Camera-type eye (tissue), 1 donor: ENCODE results near the gene STMP1. TPM values are rescaled to one million over a fixed set of nuclear protein-coding genes. Genes with fewer than 3 reads are reported as not detected.

Experiments used
- total RNA-seq: library from RNA; depleted of rRNA; stranded (reverse); fragments of >200 nt; gene quantifications from one replicate; pipeline ENCODE4 v1.2.3, GENCODE V29; 2014

Gene STMP1
- 29.2 TPM for total RNA-seq

DNA sequence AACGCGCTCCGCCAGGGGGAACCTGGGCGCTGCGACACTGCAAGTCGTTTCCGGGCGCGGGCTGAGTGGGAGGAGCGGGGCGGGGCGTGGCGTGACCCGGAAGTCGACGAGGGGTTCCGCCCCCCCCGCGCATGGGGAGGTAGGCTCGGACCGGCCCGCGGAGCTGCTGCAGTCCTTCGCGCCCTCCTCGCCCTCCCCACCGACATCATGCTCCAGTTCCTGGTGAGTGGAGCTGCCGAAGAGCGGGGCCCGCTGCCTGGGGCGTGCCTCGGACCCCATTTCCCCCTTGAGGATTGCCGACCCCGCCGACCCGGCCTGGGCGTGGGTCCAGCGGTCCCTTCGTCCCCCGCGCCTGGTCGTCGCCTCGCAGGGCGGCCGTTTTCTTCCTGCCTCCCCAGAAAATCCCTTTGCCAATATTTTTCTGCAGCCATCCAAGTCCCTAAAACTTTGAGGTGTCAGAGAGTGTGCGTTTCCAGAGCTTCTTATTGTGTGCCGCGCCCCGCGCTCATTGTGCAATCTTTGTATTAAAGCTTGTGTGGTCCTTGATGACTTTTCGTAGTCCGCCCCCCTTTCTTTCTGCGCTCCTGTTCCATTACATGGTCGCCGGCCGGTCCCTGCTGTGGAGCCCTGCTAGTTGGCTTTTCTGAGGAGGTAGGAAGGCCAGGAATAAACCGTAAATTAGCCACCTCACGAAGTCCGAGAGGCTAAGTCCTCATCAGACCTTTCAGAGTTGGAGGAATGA lies at the start of gene STMP1:
Gene STMP1 (plus strand): TSS at position 142 of the 742 bp plus-strand sequence.

Other genes starting within 250 kb of the STMP1 start
- 27.2 TPM for gene CNOT4, start 152.4 kb upstream of the STMP1 start, total RNA-seq
- gene NUP205, start 104.6 kb upstream of the STMP1 start, total RNA-seq: 62.1 TPM
- 0.60 TPM for gene SLC13A4, start 65.7 kb downstream of the STMP1 start, total RNA-seq
- gene FAM180A, start 86.3 kb downstream of the STMP1 start, total RNA-seq: 3.6 TPM